ENCODE results near the gene OR8B4. TPM values are rescaled to one million over a fixed set of nuclear protein-coding genes. Genes with fewer than 3 reads are reported as not detected.

Gene OR8B4
- total and polyA plus RNA-seq, 2 donors (not counting 1 experiment from before 2014, with no cell fraction given) = not detected

- Histone ChIP-seq H3K79me2 (ENCODE audit: control insufficient read depth, insufficient read depth, low read length) (no peaks in the 10 kb centered on the region), H3K4me2 (replicated peaks; ENCODE audit: low read depth, low read length, poor library complexity, severe bottlenecking) (no peak overlapping the region), H3K4me3 (ENCODE audit: control extremely low read depth in 1 of 5, extremely low read depth in 1 of 5, insufficient read depth in 1 of 5, low read depth in 2 of 5, low read length in 4 of 5) (no peak overlapping the region), H2AFZ (ENCODE audit: insufficient read depth, low read depth, low read length, poor library complexity, severe bottlenecking) (no peak overlapping the region), H3K9ac (ENCODE audit: low read length) (no peak overlapping the region), H3K9me3 (ENCODE audit: control extremely low read depth in 1 of 3, control insufficient read depth in 2 of 3, insufficient read depth in 1 of 3, low read length in 2 of 3) (peaks cover 0 to 5% (median 0%) of the 10 kb centered on the region in 3 donors), H3K36me3 (replicated peaks in 1 of 2; ENCODE audit: control extremely low read depth in 1 of 2, control insufficient read depth in 1 of 2, extremely low read depth in 1 of 2, insufficient read depth in 2 of 2, low read length in 1 of 2) (no peaks in the 10 kb centered on the region), H3K4me1 (ENCODE audit: control insufficient read depth in 2 of 2, insufficient read depth in 2 of 2, low read length in 2 of 2) (no peaks in the 10 kb centered on the region), H3K27ac (ENCODE audit: low read length in 2 of 2) (no peak overlapping the region), H3K27me3 (replicated peaks in 1 of 4; ENCODE audit: control extremely low read depth in 1 of 4, control insufficient read depth in 3 of 4, insufficient read depth in 4 of 4, low read length in 3 of 4) (no peaks in the 10 kb centered on the region), H4K20me1 (ENCODE audit: control insufficient read depth, insufficient read depth, low read length, poor library complexity, severe bottlenecking) (no peaks in the 10 kb centered on the region)
- CTCF ChIA-PET = no interaction called here
- ATAC-seq (ENCODE audit: low read depth) = no peak
- no CpG with 5 or more reads among the region's 2 CpGs for WGBS (ENCODE audit: insufficient coverage)
- Mint-ChIP-seq H3K4me1 (no peaks in the 10 kb centered on the region), H3K9me3 (ENCODE audit: insufficient read depth) (no peaks in the 10 kb centered on the region), H3K27me3 (peaks cover 4% of the 10 kb centered on the region), H3K27ac (no peak overlapping the region), H3K4me3 (no peak overlapping the region)
- intact Hi-C loops (cut with micrococcal nuclease) = no loop called here
- DNase-seq = no peak
- TF ChIP-seq EZH2 (IDR thresholded peaks at IDR 0.05; ENCODE audit: borderline replicate concordance, insufficient read depth, low read depth, low read length, poor library complexity, severe bottlenecking) (no peak), CTCF (IDR thresholded peaks at IDR 0.05) (no peak)
- POLR2A ChIA-PET = no interaction called here
Observed at GRCh38 chr11:124454552-124454951, 29.9 kb upstream of the OR8B4 start.

- no peak overlapping the region for H3K27ac ChIP-seq (ENCODE audit: low read length in 2 of 2)
- H3K9me3 ChIP-seq (ENCODE audit: control extremely low read depth in 1 of 3, control insufficient read depth in 2 of 3, insufficient read depth in 1 of 3, low read length in 2 of 3) = no peaks in the 10 kb centered on the region
- TF ChIP-seq EZH2 (IDR thresholded peaks at IDR 0.05; ENCODE audit: borderline replicate concordance, insufficient read depth, low read depth, low read length, poor library complexity, severe bottlenecking) (no peak), CTCF (IDR thresholded peaks at IDR 0.05) (no peak)
- intact Hi-C loops (cut with micrococcal nuclease) = no loop called here
- H3K79me2 ChIP-seq (ENCODE audit: control insufficient read depth, insufficient read depth, low read length) = no peaks in the 10 kb centered on the region
- no peaks in the 10 kb centered on the region for H4K20me1 ChIP-seq (ENCODE audit: control insufficient read depth, insufficient read depth, low read length, poor library complexity, severe bottlenecking)
- 83% methylated on average over 1 of the region's 1 CpG for WGBS (ENCODE audit: insufficient coverage)
- H3K27me3 ChIP-seq (replicated peaks in 1 of 4; ENCODE audit: control extremely low read depth in 1 of 4, control insufficient read depth in 3 of 4, insufficient read depth in 4 of 4, low read length in 3 of 4) = peaks cover 0 to 3% (median 0%) of the 10 kb centered on the region in 4 experiments
- ChIA-PET POLR2A (no interaction called here), CTCF (no interaction called here)
- H3K9ac ChIP-seq (ENCODE audit: low read length) = no peak overlapping the region
- H3K4me2 ChIP-seq (replicated peaks; ENCODE audit: low read depth, low read length, poor library complexity, severe bottlenecking) = no peak overlapping the region
- no peaks in the 10 kb centered on the region for H3K4me1 ChIP-seq (ENCODE audit: control insufficient read depth in 2 of 2, insufficient read depth in 2 of 2, low read length in 2 of 2)
- H3K4me3 Mint-ChIP-seq = no peak overlapping the region
- H3K4me3 ChIP-seq (ENCODE audit: control extremely low read depth in 1 of 5, extremely low read depth in 1 of 5, insufficient read depth in 1 of 5, low read depth in 2 of 5, low read length in 4 of 5) = no peak overlapping the region
- H3K27ac Mint-ChIP-seq = no peak overlapping the region
- peaks cover 16% of the 10 kb centered on the region for H3K27me3 Mint-ChIP-seq
- no peaks in the 10 kb centered on the region for H3K36me3 ChIP-seq (replicated peaks in 1 of 2; ENCODE audit: control extremely low read depth in 1 of 2, control insufficient read depth in 1 of 2, extremely low read depth in 1 of 2, insufficient read depth in 2 of 2, low read length in 1 of 2)
- H2AFZ ChIP-seq (ENCODE audit: insufficient read depth, low read depth, low read length, poor library complexity, severe bottlenecking) = no peak overlapping the region
- DNase-seq (no peak), ATAC-seq (ENCODE audit: low read depth) (no peak)
- no peaks in the 10 kb centered on the region for H3K9me3 Mint-ChIP-seq (ENCODE audit: insufficient read depth)
- no peaks in the 10 kb centered on the region for H3K4me1 Mint-ChIP-seq
Observed at GRCh38 chr11:124446916-124447315, 22.2 kb upstream of the OR8B4 start.

All from B cell (primary cell).